Measurements from ENCODE around the gene SDE2.
"Not testable (repeated sequence)": the region's sequence is repeated elsewhere in the genome, so short reads cannot be mapped to it uniquely, and the experiment has no call there.

Gene SDE2

DNA sequence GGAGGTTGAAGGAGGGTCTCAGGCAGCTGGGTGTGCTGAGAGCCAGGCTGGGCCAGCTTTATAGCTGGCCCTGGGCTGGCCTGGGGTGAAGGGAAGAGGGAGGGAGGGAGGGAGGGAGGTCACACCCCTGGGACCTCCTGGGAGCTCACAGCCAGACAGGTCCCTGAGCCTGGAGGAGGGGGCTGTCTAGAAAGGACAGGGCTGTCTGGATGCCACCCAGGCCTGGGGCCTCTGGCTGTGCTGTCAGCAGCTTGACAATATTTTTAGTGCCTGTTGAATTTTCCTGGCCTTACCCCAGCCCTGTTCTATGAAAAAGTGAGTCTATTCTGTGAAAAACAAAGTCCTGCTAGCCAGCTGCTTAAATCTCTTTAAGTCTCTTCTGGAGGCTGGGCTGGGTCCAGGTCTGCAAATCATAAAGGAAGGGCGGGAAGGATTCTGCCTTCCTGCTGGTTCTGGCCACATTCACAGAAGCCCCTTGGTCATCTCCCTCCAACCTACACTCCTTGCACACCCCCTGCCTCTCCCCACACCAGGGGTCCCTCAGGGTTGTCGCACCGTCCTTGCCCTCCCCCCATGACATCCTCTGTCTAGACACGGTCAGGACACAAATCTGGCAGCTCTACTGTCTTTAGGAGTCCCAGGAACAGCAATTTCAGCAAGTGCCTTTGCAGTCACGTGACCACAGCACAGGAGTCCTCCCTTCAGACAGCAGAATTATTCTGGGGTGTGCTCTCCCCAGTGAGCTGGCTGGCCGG is 57.8 kb downstream of the SDE2 start, which contains the start of gene LEFTY2:
Gene LEFTY2 (minus strand): TSS at position 34 of the 755 bp plus-strand sequence. CDS start 80 bp downstream, outside the sequence.
- no peak for DNase-seq

- DNase-seq, result no peak
Observed at GRCh38 chr1:225940385-225941151, 58.6 kb downstream of the SDE2 start.

GRCh38 chr1:225939939-225940310 is 59.2 kb downstream of the SDE2 start:
- DNase-seq, result not testable (repeated sequence)

GRCh38 chr1:225939097-225939938 is 59.8 kb downstream of the SDE2 start:
- not testable (repeated sequence) for DNase-seq

DNA sequence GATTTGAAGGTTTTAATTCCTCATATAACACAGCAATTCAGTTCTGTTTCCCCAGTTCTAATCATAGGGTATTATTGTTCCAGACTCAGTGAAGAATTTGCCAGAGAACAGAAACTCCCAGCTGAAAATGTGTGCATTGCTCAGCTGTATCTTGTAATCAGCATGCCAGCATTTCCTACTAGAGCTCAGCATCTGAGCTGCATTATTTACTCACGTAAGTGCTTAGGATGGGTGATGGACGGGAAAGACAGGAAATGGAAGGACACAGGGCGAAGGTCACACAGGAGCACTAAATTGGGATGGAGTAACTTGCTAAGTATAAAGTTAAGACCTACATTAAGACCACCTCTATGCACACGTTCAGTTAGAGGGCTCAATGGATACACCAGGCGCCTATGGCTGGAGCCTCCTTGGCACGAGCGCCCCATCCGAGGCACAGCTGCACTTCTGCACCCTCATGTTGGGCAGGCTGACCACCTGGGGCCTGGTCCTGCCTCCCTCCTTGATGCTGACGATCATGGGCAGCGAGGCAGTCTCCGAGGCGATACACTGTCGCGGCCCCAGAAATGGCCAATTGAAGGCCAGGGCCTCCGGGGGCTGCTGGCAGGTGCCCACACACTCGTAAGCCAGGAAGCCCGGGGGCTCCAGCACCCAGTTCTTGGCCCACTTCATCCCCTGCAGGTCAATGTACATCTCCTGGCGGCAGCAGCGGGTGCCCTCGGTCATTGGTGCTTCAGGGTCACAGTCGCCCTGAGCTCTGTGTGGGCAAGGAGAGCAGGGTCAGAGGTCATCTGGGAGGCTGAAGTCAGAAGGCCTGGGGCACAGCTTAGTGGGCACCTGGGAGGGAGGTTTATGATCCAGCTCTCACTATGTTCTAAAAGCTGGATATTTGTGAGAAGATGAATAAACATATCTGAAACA is 61.8 kb downstream of the SDE2 start:
- DNase-seq, result no peak

- DNase-seq, result no peak
Observed at GRCh38 chr1:225936523-225936922, 62.6 kb downstream of the SDE2 start.

DNA sequence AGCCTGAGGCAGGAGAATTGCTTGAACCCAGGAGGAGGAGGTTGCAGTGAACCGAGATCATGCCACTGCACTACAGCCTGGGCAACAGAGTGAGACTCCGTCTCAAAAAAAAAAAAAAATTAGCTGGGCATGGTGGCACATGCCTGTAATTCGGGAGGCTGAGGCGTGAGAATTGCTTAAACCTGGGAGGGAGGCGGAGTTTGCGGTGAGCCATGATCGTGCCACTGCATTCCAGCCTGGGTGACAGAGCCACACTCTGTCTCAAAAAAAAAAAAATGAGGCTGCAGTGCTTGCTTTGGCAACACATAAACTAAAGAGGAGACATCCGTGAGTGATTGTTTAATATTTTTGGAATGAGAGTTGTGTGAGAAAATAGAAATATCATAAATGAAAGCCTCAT is 63.1 kb downstream of the SDE2 start:
- not testable (repeated sequence) for DNase-seq

DNA sequence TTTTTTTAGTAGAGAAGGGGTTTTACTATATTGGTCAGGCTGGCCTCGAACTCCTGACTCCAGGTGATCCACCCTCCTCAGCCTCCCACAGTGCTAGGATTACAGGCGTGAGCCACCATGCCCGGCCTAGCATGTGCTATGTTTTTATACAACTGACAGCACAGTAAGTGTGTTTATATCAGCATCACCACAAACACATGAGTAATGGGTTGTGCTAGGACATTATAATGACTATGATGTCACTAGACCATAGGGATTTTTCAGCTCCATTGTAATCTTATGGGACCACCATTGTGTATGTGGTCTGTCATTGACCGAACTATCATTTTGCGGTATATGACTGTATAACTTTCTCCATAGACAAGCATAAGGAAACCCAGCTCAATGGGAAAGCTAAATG is 64.4 kb downstream of the SDE2 start:
- no peak for DNase-seq

- no peak for DNase-seq
Observed at GRCh38 chr1:225933072-225933471, 66.1 kb downstream of the SDE2 start.

Data from NCI-H2081 treated with DMSO at 0.1 percent for 48 hours (cell line).